ENCODE measurements around the gene ANKRD23. TPM values are rescaled to one million over a fixed set of nuclear protein-coding genes. Genes with fewer than 3 reads are reported as not detected.

Gene ANKRD23
- total and polyA plus RNA-seq, 2 of the 13 experiments (the other 11 are each of a cell fraction or from before 2014, with no cell fraction given): 1.5 to 1.6 TPM

- TF ChIP-seq ARID5B (CRISPR knock-in tag; IDR thresholded peaks at IDR 0.05): peak; percentile 30; the same call in 1 of the 2 replicates
- no peak for TF ChIP-seq MIXL1 (CRISPR knock-in tag; IDR thresholded peaks at IDR 0.05)
- peak; percentile 23; the same call in 1 of the 2 replicates for TF ChIP-seq SP5 (CRISPR knock-in tag; IDR thresholded peaks at IDR 0.05; ENCODE audit: borderline replicate concordance, low read depth)
- TF ChIP-seq CBFB (CRISPR knock-in tag; IDR thresholded peaks at IDR 0.05): no peak
- no peak for TF ChIP-seq ZNF710 (CRISPR knock-in tag; IDR thresholded peaks at IDR 0.05; ENCODE audit: borderline replicate concordance)
- no peak for TF ChIP-seq CREB3 (CRISPR knock-in tag; IDR thresholded peaks at IDR 0.05)
- no peak for TF ChIP-seq ARNTL (CRISPR knock-in tag; IDR thresholded peaks at IDR 0.05)
- no peak for TF ChIP-seq ZNF614 (CRISPR knock-in tag; IDR thresholded peaks at IDR 0.05; ENCODE audit: borderline replicate concordance)
- TF ChIP-seq ZNF276 (CRISPR knock-in tag; IDR thresholded peaks at IDR 0.05; ENCODE audit: low read depth): no peak
- no peak for TF ChIP-seq ZNF256 (CRISPR knock-in tag; conservative IDR thresholded peaks at IDR 0.05)
- TF ChIP-seq ZNF782 (CRISPR knock-in tag; IDR thresholded peaks at IDR 0.05; ENCODE audit: borderline replicate concordance): no peak
- no peak for TF ChIP-seq TERF1 (CRISPR knock-in tag; IDR thresholded peaks at IDR 0.05)
- no peak for TF ChIP-seq HCFC1 (IDR thresholded peaks at IDR 0.05; ENCODE audit: low read depth, low read length)
- TF ChIP-seq ZNF367 (CRISPR knock-in tag; IDR thresholded peaks at IDR 0.05; ENCODE audit: borderline replicate concordance): no peak
- TF ChIP-seq ZNF883 (CRISPR knock-in tag; IDR thresholded peaks at IDR 0.05; ENCODE audit: not compliant biosample characterization): no peak
- TF ChIP-seq ZNF430 (CRISPR knock-in tag; IDR thresholded peaks at IDR 0.05): peak; percentile 40; the same call in 1 of the 2 replicates
- TF ChIP-seq ZNF260 (CRISPR knock-in tag; IDR thresholded peaks at IDR 0.05; ENCODE audit: borderline replicate concordance, low read depth): no peak
- no peak for TF ChIP-seq NFYC (CRISPR knock-in tag; IDR thresholded peaks at IDR 0.05)
- peak; percentile 43; the same call in 1 of the 2 replicates for TF ChIP-seq GATAD2A (CRISPR knock-in tag; IDR thresholded peaks at IDR 0.05)
- no peak for TF ChIP-seq RFX5 (IDR thresholded peaks at IDR 0.05; ENCODE audit: low read depth, low read length)
Measured at GRCh38 chr2:96824079-96824870, 19.5 kb downstream of the ANKRD23 start (continued).

Data from HepG2 (cell line).